SH-SY5Y (cell line): ENCODE measurements around the gene RAB42.
A peak's percentile ranks its signal among the peaks of the same experiment; 100 is the strongest.

Source experiments
- GATA2 ChIP-seq: IDR thresholded peaks from 2 replicates; pipeline ENCODE4 v1.6.1; 2011; ENCODE audit warnings: mild to moderate bottlenecking, low read depth, low read length
- GATA3 ChIP-seq: IDR thresholded peaks from 2 replicates; pipeline ENCODE4 v1.6.1; 2011; ENCODE audit warnings: low read depth, mild to moderate bottlenecking, low read length, moderate library complexity

The RAB42 gene

GRCh38 chr1:28580722-28581530 is 11.1 kb upstream of the RAB42 start:
- TF ChIP-seq GATA3: no peak

GRCh38 chr1:28581531-28582247 is 10.4 kb upstream of the RAB42 start:
- TF ChIP-seq GATA2: peak; percentile 9; the same call in 1 of the 2 replicates
- TF ChIP-seq GATA3: no peak

GRCh38 chr1:28582248-28582615 is 9.8 kb upstream of the RAB42 start:
- TF ChIP-seq GATA2 (no peak), GATA3 (no peak)

GRCh38 chr1:28592321-28593071 is 431 bp downstream of the RAB42 start:
- no peak for TF ChIP-seq GATA2
- no peak for TF ChIP-seq GATA3

GRCh38 chr1:28595412-28596191 is 3.5 kb downstream of the RAB42 start:
- no peak for TF ChIP-seq GATA2
- no peak for TF ChIP-seq GATA3

- no peak for TF ChIP-seq GATA3
- no peak for TF ChIP-seq GATA2
Measured at GRCh38 chr1:28601696-28602095, 9.6 kb downstream of the RAB42 start.

GRCh38 chr1:28602536-28603439 is 10.7 kb downstream of the RAB42 start:
- TF ChIP-seq GATA3: no peak
- TF ChIP-seq GATA2: no peak

- TF ChIP-seq GATA2 (no peak), GATA3 (no peak)
Measured at GRCh38 chr1:28604411-28604810, 12.3 kb downstream of the RAB42 start.

GRCh38 chr1:28604962-28605361 is 12.9 kb downstream of the RAB42 start:
- TF ChIP-seq GATA2 (no peak), GATA3 (no peak)

- TF ChIP-seq GATA2 (no peak), GATA3 (no peak)
Measured at GRCh38 chr1:28606771-28607170, 14.7 kb downstream of the RAB42 start.

GRCh38 chr1:28613175-28613574 is 21.1 kb downstream of the RAB42 start:
- no peak for TF ChIP-seq GATA2
- no peak for TF ChIP-seq GATA3

GRCh38 chr1:28631713-28632112 is 39.6 kb downstream of the RAB42 start:
- TF ChIP-seq GATA2 (no peak), GATA3 (no peak)

GRCh38 chr1:28632560-28632959 is 40.5 kb downstream of the RAB42 start:
- TF ChIP-seq GATA3 (no peak), GATA2 (no peak)

- TF ChIP-seq GATA2: no peak
- no peak for TF ChIP-seq GATA3
Measured at GRCh38 chr1:28640766-28641165, 48.7 kb downstream of the RAB42 start.
